Measurements from ENCODE around the gene OR2B6.

The OR2B6 gene

DNA sequence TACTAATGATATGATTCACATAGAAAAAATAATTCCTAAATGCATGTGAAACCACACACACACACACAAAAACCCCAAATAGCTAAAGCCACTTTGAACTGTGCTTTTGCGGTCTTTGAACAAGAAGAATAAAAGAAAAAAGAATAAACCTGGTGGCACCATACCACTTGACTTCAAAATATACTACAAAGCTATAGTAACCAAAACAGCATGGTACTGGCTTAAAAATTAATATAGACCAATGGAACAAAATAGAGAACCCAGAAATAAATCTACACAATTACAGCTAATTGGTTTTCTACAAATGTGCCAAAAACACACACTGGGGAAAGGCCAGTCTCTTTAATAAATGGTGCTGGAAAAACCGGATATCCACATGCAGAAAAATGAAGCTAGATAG, 13.4 kb downstream of the OR2B6 start:
- FAIRE-seq (no peak), DNase-seq (ENCODE audit: insufficient read length, low spot score) (no peak)
- TF ChIP-seq, protein P1, sequence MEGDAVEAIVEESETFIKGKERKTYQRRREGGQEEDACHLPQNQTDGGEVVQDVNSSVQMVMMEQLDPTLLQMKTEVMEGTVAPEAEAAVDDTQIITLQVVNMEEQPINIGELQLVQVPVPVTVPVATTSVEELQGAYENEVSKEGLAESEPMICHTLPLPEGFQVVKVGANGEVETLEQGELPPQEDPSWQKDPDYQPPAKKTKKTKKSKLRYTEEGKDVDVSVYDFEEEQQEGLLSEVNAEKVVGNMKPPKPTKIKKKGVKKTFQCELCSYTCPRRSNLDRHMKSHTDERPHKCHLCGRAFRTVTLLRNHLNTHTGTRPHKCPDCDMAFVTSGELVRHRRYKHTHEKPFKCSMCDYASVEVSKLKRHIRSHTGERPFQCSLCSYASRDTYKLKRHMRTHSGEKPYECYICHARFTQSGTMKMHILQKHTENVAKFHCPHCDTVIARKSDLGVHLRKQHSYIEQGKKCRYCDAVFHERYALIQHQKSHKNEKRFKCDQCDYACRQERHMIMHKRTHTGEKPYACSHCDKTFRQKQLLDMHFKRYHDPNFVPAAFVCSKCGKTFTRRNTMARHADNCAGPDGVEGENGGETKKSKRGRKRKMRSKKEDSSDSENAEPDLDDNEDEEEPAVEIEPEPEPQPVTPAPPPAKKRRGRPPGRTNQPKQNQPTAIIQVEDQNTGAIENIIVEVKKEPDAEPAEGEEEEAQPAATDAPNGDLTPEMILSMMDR (IDR thresholded peaks at IDR 0.05; ENCODE audit: insufficient read depth, missing control alignments) = no peak

DNA sequence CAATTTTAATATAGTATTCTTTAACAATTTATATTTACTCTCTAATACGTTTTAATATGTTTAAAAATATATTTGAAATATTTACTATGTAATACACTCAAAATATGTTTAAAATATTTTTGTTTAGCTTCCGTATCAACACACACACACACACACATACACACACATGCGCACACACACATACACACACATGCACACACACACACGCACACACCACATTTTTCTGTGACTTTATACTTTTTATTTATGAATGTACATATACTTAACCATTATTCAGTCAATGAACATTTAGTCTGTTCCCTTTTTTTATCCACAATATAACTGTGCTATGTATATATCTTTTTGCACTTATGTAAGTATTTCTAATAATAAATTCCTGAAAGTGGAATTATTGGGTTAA, 15.7 kb downstream of the OR2B6 start:
- no peak for FAIRE-seq
- DNase-seq (ENCODE audit: insufficient read length, low spot score) = no peak
- TF ChIP-seq, protein P1 (IDR thresholded peaks at IDR 0.05; ENCODE audit: insufficient read depth, missing control alignments) = no peak

DNA sequence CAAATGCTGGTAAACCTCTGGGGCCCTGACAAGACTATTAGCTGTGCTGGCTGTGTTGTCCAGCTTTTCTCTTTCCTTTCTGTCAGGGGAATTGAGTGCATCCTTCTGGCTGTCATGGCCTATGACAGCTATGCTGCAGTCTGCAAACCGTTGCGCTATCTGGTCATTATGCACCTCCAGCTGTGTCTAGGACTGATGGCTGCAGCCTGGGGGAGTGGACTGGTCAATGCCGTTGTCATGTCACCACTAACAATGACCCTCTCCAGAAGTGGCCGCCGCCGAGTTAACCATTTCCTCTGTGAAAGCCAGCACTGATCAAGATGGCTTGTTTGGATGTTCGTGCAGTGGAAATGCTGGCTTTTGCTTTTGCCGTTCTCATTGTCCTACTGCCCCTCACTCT, 20.3 kb downstream of the OR2B6 start:
- TF ChIP-seq, protein P1 (IDR thresholded peaks at IDR 0.05; ENCODE audit: insufficient read depth, missing control alignments) = no peak
- DNase-seq (ENCODE audit: insufficient read length, low spot score) (no peak), FAIRE-seq (no peak)

GRCh38 chr6:27978705-27979104, 21.7 kb downstream of the OR2B6 start:
- DNase-seq (ENCODE audit: insufficient read length, low spot score) = no peak
- FAIRE-seq = no peak
- TF ChIP-seq, protein P1 (IDR thresholded peaks at IDR 0.05; ENCODE audit: insufficient read depth, missing control alignments) = no peak

DNA sequence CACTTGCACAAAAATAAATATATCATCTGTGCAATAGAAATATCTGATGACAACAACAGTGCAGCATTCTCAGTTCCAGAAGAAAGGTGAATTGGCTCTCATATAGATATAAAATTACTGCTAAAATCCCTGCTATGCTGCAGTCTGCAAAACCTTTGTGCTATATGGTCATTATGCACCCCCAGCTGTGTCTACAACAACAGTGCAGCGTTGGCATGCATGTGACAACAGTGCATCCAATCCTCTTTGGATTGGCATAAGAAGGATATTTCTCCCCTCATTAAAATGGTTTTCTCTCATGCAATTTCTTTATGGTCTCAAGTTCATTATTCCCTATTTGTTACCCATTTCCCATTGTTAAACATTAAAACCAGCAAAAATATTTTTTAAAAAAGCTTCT, 23.1 kb downstream of the OR2B6 start:
- DNase-seq (ENCODE audit: insufficient read length, low spot score) = no peak
- no peak for FAIRE-seq
- TF ChIP-seq, protein P1 (IDR thresholded peaks at IDR 0.05; ENCODE audit: insufficient read depth, missing control alignments) = no peak

DNA sequence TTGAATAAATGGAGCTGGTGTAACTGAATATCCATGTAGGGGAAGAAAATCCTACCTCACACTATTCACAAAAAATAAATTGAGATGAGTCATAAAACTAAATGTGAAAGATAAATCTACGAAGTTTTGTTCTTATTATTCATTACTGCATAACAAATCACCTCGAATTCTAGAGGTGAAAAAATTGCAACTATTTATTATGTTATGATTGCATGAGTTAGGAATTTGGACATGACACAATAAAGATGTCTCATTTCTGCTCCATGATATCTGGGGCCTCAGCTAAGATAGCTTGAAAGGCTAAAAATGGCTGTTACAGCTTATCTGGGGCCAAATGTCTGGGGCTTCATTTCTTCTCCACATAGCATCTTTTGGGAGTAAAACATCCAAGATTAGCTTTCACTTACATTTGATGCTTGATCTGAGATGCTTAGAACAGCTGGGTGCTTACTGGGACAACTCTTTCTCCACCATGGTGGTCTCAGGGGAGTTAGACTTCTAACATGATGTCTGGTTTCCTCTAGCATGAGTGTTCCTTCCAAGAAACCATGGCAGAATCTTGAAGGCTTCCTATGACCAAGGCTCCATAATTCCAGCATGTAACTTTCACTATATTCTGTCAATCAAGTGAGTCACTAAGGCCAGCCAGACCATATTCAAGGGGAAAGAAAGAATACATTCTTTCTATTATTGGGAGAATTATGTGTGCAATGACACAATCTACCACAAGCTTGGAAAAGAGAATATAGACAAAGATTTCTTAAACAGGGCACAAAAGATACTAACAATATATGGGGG, 30.1 kb downstream of the OR2B6 start:
- no peak for DNase-seq (ENCODE audit: insufficient read length, low spot score)
- no peak for FAIRE-seq
- TF ChIP-seq, protein P1 (IDR thresholded peaks at IDR 0.05; ENCODE audit: insufficient read depth, missing control alignments) = no peak

- no peak for FAIRE-seq
- TF ChIP-seq, protein P1 (IDR thresholded peaks at IDR 0.05; ENCODE audit: insufficient read depth, missing control alignments) = no peak
- no peak for DNase-seq (ENCODE audit: insufficient read length, low spot score)
Measured at GRCh38 chr6:27994616-27995015, 37.6 kb downstream of the OR2B6 start.

All from D721Med (cell line).